OCI-LY1 (cell line): ENCODE data around the gene ANO4.

ENCODE experiments used
- EZH2 ChIP-seq: fragments of 200-600 bp; sonication (generic), shearing (Covaris generic); IDR thresholded peaks from 2 replicates; pipeline ENCODE4 v1.8.0; 2017; ENCODE audit warnings: borderline replicate concordance, mixed run types, mild to moderate bottlenecking, antibody characterized with exemption, low read length, moderate library complexity, mixed read lengths
- TF ChIP-seq, protein P1 (sequence below): fragments of 200-600 bp; sonication (generic), shearing (Covaris generic); IDR thresholded peaks from 2 replicates; pipeline ENCODE4 v1.5.1; 2017; ENCODE audit warnings: mild to moderate bottlenecking, antibody characterized with exemption, low read length, moderate library complexity, mixed read lengths

GRCh38 chr12:100795800-100796179, 1.2 kb downstream of the ANO4 start:
- TF ChIP-seq, protein P1, sequence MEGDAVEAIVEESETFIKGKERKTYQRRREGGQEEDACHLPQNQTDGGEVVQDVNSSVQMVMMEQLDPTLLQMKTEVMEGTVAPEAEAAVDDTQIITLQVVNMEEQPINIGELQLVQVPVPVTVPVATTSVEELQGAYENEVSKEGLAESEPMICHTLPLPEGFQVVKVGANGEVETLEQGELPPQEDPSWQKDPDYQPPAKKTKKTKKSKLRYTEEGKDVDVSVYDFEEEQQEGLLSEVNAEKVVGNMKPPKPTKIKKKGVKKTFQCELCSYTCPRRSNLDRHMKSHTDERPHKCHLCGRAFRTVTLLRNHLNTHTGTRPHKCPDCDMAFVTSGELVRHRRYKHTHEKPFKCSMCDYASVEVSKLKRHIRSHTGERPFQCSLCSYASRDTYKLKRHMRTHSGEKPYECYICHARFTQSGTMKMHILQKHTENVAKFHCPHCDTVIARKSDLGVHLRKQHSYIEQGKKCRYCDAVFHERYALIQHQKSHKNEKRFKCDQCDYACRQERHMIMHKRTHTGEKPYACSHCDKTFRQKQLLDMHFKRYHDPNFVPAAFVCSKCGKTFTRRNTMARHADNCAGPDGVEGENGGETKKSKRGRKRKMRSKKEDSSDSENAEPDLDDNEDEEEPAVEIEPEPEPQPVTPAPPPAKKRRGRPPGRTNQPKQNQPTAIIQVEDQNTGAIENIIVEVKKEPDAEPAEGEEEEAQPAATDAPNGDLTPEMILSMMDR: no peak
- TF ChIP-seq EZH2: no peak
